Keratinocyte (primary cell): ENCODE measurements around the gene PITPNM3.

Experiments
- CTCF ChIP-seq, 3 experiments: IDR thresholded peaks in 1 of 3; conservative IDR thresholded peaks in 1 of 3; optimal IDR thresholded peaks in 1 of 3; 2 replicates in 2 of 3; 3 replicates in 1 of 3; pipeline versions ENCODE3 to v1.5.1; 2011; ENCODE audit warnings: low read length in 3 of 3, mild to moderate bottlenecking in 3 of 3, moderate library complexity in 2 of 3, control low read depth in 1 of 3, inconsistent platforms in 1 of 3; ENCODE audit not compliant: insufficient read depth in 2 of 3; ENCODE audit errors: extremely low read depth in 1 of 3
- EZH2 ChIP-seq: IDR thresholded peaks from one replicate; pipeline ENCODE4 v1.6.1; 2012; ENCODE audit warnings: inconsistent platforms, mild to moderate bottlenecking, low read length, moderate library complexity

GRCh38 chr17:6596941-6597340 lies 40.6 kb upstream of the PITPNM3 start:
- TF ChIP-seq EZH2 = no peak
- no peak for TF ChIP-seq CTCF (optimal IDR thresholded peaks at IDR 0.05 in 1 of 3, IDR thresholded peaks at IDR 0.05 in 1 of 3, conservative IDR thresholded peaks at IDR 0.05 in 1 of 3; ENCODE audit: extremely low read depth in 1 of 3, insufficient read depth in 2 of 3, low read length in 3 of 3)
